Kidney glomerular epithelial cell (primary cell): ENCODE results near the gene SPINK1.
"Not testable (repeated sequence)": the region's sequence is repeated elsewhere in the genome, so short reads cannot be mapped to it uniquely, and the experiment has no call there.

ENCODE experiments used
- DNase-seq: peaks from one replicate; lab custom pipeline; 2025; lab: John Stamatoyannopoulos, UW

SPINK1 gene

DNA sequence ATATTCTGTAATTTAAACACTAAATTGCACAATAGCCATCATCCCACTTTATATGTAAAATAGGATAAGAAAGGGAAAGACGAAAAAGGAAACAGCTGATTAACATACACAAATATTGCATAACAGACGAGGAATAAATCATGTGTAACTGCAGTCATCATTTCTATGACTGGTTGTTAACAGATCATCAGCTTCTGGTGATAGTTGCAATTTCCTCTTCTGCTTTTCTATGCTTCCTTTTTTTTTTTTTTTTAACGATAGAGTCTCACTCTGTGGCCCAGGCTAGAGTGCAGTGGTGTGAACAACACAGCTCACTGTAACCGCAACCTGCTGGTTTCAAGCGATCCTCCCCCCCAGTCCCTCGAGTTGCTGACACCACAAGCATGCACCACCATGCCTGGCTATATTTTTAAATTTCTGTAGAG, 26.4 kb downstream of the SPINK1 start:
- DNase-seq, result no peak

DNA sequence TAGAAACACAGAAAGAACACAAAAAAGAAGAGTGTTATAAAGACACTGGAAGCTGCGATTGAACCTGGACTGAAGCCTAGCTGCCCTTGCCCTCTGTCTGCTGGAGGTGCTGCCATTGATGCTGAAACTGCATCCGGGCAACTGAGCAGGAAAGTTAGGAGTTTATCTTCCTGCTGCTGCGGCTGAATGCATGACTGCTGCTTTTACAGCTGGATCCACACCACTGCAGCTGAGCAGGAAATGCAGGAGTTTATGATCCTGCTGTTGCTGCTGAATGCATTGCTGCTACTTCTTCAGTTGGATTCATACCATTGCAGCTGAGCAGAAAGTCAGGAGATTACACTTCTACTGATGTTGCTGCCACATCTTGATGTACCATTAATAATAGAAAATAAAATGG, 27.1 kb downstream of the SPINK1 start:
- no peak for DNase-seq

DNA sequence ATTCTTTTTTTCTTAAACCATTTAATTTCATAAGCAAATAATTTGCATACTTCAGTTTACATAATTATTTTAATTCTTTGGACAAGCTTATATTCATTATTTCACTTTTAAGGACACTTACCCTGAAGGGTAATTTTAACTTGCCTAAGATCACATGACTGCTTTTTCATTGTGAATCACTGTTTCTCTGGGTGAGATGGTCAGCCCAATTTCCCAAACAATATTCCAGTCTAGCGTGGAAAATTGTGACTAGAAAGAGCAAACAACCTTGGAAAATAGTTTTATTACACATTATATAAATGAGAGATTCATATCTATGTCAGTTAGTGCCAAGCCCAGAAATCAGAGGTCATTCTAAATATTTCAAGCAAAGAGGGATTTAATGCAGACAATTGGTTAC, 27.5 kb downstream of the SPINK1 start:
- DNase-seq, result no peak

DNA sequence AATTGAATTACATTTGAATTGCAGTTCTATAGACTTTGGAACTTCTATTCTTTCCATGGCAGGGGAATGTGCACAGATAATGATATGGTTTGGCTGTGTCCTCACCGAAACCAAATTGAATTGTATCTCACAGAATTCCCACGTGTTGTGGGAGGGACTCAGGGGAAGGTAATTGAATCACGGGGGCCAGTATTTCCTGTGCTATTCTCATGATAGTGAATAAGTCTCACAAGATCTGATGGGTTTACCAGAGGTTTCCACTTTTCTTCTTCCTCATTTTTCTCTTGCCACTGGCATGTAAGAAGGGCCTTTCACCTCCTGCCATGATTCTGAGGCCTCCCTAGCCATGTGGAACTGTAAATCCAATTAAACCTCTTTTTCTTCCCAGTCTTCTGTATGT, 28.3 kb downstream of the SPINK1 start:
- DNase-seq, result not testable (repeated sequence)

DNA sequence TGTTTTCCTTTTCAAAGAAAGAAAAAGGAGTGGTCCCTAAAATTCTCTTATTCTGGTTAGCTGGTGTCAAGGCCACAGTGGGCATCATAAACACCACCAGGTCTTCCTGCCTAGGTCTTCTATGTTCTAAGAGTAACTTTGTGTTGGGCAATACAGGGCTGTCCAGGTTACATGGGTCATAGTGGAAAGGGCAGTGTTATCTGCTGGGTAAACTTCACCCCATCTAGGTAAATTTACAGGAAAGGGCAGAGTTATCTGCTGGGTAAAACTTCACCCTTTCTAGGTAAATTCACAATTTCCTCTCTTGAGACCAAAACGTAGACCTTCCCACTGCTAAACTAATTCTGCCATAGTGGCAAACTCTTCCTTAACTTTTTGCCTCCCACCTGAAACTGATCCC, 30.0 kb downstream of the SPINK1 start:
- no peak for DNase-seq

DNA sequence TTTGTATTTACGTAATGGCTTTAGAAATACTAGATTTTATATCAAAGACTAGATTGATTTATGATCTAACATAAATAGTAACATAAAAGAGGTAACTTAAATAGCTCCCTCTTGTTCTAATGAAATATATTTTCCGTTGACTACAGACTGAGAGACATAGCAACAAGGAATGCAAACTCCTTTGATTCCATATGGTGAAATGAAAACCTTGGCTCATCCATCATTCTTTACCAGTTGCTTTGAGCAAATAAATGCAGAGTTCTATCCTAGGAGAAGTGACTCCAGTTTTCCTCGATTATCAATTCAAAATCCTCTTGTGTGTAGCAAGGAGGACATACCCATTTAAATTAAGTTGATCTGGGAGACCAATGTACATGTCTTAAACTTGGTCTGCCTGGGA, 31.0 kb downstream of the SPINK1 start:
- no peak for DNase-seq

DNA sequence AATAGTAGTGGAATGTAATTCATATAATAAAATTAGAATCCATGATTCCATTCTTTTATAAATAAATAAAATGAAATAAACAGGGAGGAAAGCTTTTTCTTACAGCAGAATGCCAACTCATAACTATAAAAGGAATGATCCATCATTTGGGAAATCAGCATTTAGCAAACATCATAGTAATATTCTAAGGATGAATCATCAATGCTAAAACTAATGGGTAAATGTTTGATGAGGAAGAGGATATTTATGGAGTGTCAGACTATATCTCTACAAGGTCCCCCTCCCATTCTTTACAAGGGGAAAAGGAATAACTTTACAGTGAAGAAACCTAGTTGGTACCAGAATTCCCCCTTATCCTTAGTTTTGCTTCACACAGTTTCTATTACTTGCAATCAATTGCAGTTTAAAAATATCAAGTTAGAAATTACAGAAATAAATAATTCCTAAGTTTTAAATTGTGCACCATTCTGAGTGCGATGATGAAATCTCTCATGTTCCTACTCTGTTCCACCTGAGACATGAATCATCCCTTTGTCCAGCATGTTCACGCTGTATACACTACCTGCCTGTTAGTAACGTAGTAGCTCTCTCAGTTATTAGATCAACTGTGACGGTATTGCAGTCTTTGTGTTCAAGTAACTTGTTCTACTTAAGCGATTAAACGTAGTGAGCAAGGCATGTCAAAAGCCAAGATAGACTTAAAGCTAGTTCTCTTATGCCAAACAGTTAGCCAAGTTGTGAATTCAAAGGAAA, 34.7 kb downstream of the SPINK1 start:
- no peak for DNase-seq

DNA sequence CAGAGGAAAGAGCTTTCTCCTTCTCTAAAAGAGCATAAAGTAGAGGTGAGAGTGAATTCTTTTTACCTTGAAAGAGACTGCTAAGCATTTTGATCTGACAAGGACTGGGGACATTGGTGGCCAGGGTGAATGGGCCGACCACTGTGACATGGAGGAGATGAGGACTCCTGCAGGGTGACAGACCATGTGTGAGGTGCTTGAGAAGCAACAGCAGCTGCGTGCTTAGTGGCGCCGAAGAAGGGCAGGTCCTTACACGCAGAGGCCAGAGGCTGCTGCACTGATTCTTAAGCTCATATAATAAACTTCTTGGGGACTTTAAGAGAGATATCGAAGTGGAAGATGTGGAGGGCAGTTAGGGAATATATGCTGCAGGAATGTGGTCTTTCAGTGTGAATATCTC, 40.3 kb downstream of the SPINK1 start:
- DNase-seq, result no peak

DNA sequence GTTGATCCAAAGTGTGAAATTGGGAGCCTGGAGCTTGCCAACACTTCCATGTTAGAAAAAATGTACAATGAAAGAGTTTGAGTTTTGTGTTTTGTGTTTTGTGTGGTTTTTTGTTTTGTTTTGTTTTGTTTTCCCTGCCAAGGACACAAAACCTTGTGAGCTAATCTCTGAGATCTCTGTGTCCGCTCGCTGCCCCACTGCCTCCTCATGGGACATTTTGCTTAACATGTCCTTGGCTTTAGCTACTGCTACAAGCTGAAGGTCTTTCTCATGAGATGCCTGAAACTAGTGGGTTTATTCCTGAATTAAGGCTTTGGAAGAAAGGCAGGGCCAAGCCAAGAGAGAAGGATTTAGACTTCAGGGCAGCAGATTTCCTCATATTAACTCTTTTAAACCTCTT, 41.7 kb downstream of the SPINK1 start:
- DNase-seq, result no peak

DNA sequence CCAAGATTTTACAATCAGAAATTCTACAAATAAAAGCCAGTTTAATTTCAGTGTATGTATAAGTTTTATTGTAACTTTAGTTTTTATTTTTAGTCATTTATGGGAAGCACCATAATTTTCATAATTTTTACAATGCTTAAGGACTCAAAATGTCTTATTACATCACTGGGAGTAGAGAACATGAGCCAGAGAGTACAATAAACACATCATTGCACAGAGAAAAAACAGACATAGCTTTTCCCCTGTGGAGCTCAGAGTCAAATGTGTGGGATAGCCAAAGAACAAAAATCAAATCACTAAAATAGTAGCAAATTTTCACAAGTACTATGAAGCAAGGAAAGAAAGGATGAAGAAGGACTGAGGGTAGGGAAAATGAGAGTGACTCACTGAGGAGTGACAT, 43.4 kb downstream of the SPINK1 start:
- DNase-seq, result no peak

DNA sequence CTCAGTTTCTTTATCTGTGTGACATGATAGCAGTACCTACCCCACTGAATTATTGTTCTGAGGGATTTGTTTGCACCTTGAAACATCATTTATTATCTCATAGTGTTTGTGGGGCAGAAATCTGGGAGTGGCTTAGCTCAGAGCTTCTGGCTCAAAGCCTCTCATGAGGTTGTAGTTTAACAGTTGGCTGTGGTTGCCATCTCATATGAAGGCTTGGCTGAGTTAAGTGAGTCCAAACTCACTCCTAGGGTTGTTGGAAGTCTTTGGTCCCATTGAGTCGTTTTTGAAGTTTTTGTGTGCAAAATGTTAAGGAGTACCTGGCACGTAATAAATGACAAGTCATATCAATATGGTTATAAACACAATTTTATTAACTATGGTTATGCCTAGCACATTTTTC, 45.3 kb downstream of the SPINK1 start:
- DNase-seq, result no peak

DNA sequence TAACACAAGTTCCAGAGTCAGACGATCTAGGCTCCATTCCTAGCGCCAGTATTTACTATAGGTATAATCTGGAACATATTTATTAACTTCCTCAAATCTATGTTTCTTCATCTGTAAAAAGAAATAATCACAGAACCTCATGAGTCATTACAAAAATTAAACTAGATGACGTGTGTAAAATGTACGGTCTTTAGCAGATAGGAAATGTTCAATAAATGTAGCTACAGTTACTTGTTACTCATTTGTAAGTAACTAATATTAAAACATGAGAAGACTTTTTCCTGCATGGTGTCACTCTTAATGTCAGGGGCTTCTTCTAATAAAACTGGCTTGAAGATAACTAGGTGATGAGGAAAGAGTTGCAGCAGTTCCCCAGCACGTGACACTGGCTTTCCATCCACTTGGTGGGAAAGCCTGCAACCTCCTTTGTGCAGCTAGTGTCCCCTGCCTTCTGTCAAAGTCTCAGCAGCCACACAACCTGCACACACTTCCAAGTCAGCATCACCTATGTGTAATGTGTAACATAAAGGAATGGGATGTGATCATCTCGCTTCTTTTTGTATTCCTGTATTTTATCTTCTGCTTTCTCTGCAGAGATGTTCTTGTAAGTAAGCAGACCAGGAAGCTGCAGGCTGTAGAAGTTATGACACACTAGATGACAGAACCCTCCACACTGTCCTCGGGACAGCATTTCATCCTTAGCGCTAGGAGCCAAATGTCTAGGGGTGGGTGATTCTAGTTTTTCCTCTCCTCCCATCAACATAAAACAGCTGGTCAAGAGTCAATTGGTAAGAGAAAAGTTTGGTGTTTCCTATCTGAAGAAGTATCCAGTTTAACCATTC, 47.1 kb downstream of the SPINK1 start:
- no peak for DNase-seq

DNA sequence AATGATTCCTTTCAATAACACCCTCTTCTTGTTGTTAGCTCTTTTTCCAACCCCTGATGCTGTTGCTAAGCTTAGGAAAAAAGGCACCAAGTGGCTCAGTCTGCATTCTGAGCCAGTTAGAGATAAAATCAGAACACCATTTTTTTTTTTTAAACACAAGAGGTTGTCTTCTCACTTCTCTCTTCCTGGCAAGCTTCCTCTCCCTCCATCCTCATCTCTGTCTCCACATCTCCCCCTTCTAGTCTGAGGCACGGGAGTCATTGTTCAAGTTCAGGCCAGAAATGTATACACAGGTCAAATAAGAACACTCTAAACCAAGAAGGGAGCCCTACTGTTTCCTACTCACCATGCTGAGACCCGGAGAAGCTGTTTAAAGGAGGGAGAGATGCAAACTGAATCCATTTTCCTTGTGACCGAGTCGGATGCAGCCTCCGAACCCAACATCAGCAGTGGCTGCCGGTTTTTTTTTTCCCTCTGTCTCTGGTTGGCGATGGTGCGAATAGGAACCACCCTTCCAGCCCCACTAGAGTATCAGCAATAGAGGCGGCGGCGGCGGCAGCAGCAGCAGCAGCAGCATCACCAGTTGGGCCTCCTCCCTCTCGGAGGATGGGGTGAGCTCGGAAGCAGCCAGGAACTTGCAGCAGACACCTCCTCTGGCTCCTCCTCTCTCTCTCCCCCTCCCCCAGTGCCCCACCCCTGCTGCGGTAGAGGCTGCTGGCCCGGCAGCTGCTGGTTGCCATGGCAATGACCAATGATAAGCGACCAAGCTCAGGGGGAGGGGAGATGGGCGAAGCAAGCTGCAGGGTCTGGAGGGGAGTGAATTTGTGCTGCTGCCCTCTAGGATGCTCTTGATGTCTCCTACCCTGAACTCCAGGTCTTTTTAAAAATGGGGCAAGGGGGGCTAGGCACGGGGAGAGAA, 49.1 kb downstream of the SPINK1 start, which contains the start of gene JAKMIP2:
JAKMIP2 (minus strand) TSS at position 619 of the 919 bp plus-strand sequence. CDS start 110,922 bp downstream, outside the sequence.
- no peak for DNase-seq

DNA sequence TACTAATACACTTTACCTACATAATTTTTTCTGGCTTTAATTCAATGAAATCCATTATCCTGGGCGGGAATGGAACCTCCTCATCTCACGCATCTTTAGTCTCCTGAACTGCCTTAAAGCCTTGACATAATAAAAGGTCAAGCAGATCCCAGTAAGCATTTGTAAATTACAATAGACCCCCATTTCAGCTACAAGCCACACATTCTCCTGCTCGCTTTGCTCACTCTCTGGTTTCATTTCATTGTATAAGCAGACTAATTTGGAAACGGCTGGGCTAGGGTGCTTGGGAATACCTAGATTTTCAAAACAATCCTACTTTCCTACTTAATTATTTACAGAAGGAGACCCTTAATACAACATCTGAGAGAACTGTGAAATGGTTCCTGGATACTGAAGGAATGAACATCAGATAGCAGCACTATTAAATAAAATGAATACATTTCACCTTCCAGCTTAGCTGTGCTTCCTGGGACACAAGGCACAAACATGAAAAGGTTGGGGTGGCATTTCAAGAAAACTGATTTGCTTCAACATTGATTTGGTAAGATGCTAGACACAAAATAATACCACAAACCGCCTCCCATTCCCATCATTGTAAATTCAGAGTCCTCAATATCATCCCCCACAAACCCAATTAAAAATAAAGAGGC, 50.4 kb downstream of the SPINK1 start:
- no peak for DNase-seq

DNA sequence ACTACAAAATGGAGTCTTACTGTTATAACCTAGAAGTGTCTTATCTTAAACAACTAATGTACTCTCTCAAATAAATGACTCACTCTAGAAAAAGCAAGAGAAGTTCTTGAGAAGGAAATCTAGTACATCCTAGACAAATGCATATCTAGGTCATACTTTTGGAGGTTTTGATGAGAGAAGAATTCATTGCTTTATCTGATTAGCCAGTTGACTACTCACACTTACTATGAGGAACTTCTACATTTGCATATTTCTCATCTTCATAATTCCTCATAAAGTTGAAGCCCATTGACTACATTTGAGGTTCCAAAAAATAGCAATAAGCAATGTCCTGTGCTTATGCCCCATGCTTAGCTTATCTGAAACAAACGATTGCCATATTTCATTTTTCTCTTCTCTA, 51.8 kb downstream of the SPINK1 start:
- DNase-seq, result no peak

DNA sequence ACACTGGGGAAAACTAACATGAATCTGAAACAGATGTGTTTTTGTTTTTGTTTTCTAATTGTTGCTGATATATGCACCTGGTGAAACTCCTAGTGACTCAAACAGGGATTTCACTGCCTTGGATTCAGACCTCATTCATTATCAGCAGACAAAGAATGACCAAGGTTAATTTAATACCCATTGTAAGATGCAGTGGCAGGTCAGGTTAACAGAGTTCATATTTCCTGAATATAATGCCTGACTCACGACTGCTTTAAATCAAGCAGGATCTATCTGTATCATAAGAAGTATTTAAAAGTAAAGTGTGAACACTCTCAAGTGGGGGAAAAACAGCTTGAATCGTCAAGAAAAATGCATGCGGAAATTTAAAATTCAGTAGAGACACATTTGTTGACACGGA, 54.5 kb downstream of the SPINK1 start:
- DNase-seq, result no peak
